ENCODE measurements around the gene ZG16. TPM values are rescaled to one million over a fixed set of nuclear protein-coding genes. Genes with fewer than 3 reads are reported as not detected.

ZG16 gene
- polyA plus RNA-seq, 1 donor from 2014 or later = not detected

DNA sequence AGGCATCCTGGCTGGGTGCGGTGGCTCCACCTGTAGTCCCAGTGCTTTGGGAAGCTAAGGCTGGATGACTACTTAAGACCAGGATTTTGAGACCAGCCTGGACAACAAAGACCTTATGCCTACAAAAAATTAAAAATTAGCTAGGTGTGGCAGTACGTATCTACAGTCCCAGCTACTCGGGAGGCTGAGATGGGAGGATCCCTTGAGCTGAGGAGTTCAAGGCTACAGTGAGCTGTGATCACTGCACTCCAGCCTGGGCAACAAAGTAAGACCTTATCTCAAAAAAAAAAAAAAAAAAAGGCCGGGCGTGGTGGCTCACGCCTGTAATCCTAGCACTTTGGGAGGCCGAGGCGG, 48.3 kb downstream of the ZG16 start:
- no peaks in the 10 kb centered on the region for H4K20me1 ChIP-seq (ENCODE audit: insufficient read depth)

DNA sequence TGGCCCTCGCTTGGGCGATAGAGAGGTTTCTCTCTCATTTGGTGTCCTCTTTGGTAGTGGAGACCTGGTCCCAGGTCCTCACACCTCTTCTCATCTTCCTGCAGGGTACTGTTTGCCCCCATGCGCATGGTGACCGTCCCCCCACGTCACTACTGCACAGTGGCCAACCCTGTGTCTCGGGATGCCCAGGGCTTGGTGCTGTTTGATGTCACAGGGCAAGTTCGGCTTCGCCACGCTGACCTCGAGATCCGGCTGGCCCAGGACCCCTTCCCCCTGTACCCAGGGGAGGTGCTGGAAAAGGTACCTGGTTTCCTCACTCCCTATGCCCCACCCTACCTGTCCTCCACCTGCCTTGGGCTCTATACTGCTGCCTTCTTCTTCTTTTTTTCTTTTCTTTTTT, 52.7 kb downstream of the ZG16 start:
- Histone ChIP-seq H3K79me2 (replicated peaks; ENCODE audit: insufficient read depth, low read length) (no peaks in the 10 kb centered on the region), H3F3A (ENCODE audit: insufficient read depth, low read length, poor library complexity, severe bottlenecking) (no peaks in the 10 kb centered on the region), H4K20me1 (ENCODE audit: insufficient read depth) (no peaks in the 10 kb centered on the region)

More for the DNA sequence above, 48.3 kb downstream of the ZG16 start:
- H3K27ac ChIP-seq (ENCODE audit: low read length) = no peak overlapping the region
- no peaks in the 10 kb centered on the region for H3K79me2 ChIP-seq (replicated peaks; ENCODE audit: insufficient read depth, low read length)
- TF ChIP-seq TAF1 (IDR thresholded peaks at IDR 0.05; ENCODE audit: low read depth) = no peak
- no peak for TF ChIP-seq MXI1 (conservative IDR thresholded peaks at IDR 0.05; ENCODE audit: poor library complexity, severe bottlenecking)
- TF ChIP-seq, protein P1, sequence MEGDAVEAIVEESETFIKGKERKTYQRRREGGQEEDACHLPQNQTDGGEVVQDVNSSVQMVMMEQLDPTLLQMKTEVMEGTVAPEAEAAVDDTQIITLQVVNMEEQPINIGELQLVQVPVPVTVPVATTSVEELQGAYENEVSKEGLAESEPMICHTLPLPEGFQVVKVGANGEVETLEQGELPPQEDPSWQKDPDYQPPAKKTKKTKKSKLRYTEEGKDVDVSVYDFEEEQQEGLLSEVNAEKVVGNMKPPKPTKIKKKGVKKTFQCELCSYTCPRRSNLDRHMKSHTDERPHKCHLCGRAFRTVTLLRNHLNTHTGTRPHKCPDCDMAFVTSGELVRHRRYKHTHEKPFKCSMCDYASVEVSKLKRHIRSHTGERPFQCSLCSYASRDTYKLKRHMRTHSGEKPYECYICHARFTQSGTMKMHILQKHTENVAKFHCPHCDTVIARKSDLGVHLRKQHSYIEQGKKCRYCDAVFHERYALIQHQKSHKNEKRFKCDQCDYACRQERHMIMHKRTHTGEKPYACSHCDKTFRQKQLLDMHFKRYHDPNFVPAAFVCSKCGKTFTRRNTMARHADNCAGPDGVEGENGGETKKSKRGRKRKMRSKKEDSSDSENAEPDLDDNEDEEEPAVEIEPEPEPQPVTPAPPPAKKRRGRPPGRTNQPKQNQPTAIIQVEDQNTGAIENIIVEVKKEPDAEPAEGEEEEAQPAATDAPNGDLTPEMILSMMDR (IDR thresholded peaks at IDR 0.05; ENCODE audit: poor library complexity, severe bottlenecking) = no peak
- no peak for TF ChIP-seq POLR2AphosphoS5 (IDR thresholded peaks at IDR 0.05)
- H3K9me2 ChIP-seq (ENCODE audit: insufficient read depth, low read length) = no peaks in the 10 kb centered on the region
- no peak overlapping the region for H2AFZ ChIP-seq (ENCODE audit: low read depth, low read length)
- H3K4me3 ChIP-seq (ENCODE audit: low read length) = no peak overlapping the region
- no peaks in the 10 kb centered on the region for H3K36me3 ChIP-seq (ENCODE audit: insufficient read depth, low read length)
- H3K9ac ChIP-seq (ENCODE audit: low read length) = no peak overlapping the region
- no peak overlapping the region for H3K4me2 ChIP-seq (ENCODE audit: low read length)
- H3F3A ChIP-seq (ENCODE audit: insufficient read depth, low read length, poor library complexity, severe bottlenecking) = no peaks in the 10 kb centered on the region
- no peaks in the 10 kb centered on the region for H3K9me3 ChIP-seq (ENCODE audit: low read length)
- no peaks in the 10 kb centered on the region for H3K27me3 ChIP-seq (ENCODE audit: insufficient read depth, low read depth, low read length)

DNA sequence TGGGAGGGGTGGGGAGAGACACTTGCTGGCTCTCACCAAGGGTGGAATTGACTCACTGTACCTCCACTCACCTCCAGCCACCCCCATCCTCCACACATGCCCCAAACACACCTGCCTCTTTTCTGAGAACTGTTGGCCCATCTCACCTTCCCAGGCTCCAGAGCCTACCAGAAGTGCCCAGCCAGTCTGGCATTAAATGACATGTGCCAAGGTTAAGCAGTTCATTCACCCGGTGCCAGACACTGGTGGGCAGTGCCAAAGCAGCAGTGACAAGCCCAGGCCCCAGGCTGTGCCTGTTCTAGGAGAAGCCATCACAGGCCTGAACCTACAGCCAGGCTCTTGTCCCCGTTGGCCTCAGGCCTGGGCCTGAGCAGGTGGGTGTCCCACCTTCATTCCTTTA, 53.4 kb downstream of the ZG16 start:
- H3K9ac ChIP-seq (ENCODE audit: low read length) = no peak overlapping the region
- no peaks in the 10 kb centered on the region for H3K9me3 ChIP-seq (ENCODE audit: low read length)
- H3K4me2 ChIP-seq (ENCODE audit: low read length) = no peak overlapping the region
- H3K4me3 ChIP-seq (ENCODE audit: low read length) = no peak overlapping the region
- no peak overlapping the region for H3K27ac ChIP-seq (ENCODE audit: low read length)
- H3K79me2 ChIP-seq (replicated peaks; ENCODE audit: insufficient read depth, low read length) = no peaks in the 10 kb centered on the region
- TF ChIP-seq SMC3 (conservative IDR thresholded peaks at IDR 0.05; ENCODE audit: poor library complexity) (no peak), RAD21 (conservative IDR thresholded peaks at IDR 0.05) (no peak), EZH2 (IDR thresholded peaks at IDR 0.05; ENCODE audit: borderline replicate concordance, insufficient read depth, low read length, poor library complexity, severe bottlenecking) (no peak), TAF1 (IDR thresholded peaks at IDR 0.05; ENCODE audit: low read depth) (no peak)
- TF ChIP-seq, protein P1 (IDR thresholded peaks at IDR 0.05; ENCODE audit: poor library complexity, severe bottlenecking) = no peak
- TF ChIP-seq, protein P2, sequence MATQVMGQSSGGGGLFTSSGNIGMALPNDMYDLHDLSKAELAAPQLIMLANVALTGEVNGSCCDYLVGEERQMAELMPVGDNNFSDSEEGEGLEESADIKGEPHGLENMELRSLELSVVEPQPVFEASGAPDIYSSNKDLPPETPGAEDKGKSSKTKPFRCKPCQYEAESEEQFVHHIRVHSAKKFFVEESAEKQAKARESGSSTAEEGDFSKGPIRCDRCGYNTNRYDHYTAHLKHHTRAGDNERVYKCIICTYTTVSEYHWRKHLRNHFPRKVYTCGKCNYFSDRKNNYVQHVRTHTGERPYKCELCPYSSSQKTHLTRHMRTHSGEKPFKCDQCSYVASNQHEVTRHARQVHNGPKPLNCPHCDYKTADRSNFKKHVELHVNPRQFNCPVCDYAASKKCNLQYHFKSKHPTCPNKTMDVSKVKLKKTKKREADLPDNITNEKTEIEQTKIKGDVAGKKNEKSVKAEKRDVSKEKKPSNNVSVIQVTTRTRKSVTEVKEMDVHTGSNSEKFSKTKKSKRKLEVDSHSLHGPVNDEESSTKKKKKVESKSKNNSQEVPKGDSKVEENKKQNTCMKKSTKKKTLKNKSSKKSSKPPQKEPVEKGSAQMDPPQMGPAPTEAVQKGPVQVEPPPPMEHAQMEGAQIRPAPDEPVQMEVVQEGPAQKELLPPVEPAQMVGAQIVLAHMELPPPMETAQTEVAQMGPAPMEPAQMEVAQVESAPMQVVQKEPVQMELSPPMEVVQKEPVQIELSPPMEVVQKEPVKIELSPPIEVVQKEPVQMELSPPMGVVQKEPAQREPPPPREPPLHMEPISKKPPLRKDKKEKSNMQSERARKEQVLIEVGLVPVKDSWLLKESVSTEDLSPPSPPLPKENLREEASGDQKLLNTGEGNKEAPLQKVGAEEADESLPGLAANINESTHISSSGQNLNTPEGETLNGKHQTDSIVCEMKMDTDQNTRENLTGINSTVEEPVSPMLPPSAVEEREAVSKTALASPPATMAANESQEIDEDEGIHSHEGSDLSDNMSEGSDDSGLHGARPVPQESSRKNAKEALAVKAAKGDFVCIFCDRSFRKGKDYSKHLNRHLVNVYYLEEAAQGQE (IDR thresholded peaks at IDR 0.05; ENCODE audit: borderline replicate concordance) = no peak
- H4K20me1 ChIP-seq (ENCODE audit: insufficient read depth) = no peaks in the 10 kb centered on the region
- no peaks in the 10 kb centered on the region for H3K9me2 ChIP-seq (ENCODE audit: insufficient read depth, low read length)
- H3K36me3 ChIP-seq (ENCODE audit: insufficient read depth, low read length) = no peaks in the 10 kb centered on the region
- no peaks in the 10 kb centered on the region for H3F3A ChIP-seq (ENCODE audit: insufficient read depth, low read length, poor library complexity, severe bottlenecking)
- no peak overlapping the region for H2AFZ ChIP-seq (ENCODE audit: low read depth, low read length)
- no peaks in the 10 kb centered on the region for H3K27me3 ChIP-seq (ENCODE audit: insufficient read depth, low read depth, low read length)

More for the DNA sequence above, 52.7 kb downstream of the ZG16 start:
- H3K4me2 ChIP-seq (ENCODE audit: low read length) = no peak overlapping the region
- H3K27me3 ChIP-seq (ENCODE audit: insufficient read depth, low read depth, low read length) = no peaks in the 10 kb centered on the region
- no peak overlapping the region for H2AFZ ChIP-seq (ENCODE audit: low read depth, low read length)
- H3K27ac ChIP-seq (ENCODE audit: low read length) = no peak overlapping the region
- H3K36me3 ChIP-seq (ENCODE audit: insufficient read depth, low read length) = no peaks in the 10 kb centered on the region
- no peaks in the 10 kb centered on the region for H3K9me3 ChIP-seq (ENCODE audit: low read length)
- no peak overlapping the region for H3K9ac ChIP-seq (ENCODE audit: low read length)
- H3K4me3 ChIP-seq (ENCODE audit: low read length) = no peak overlapping the region
- no peaks in the 10 kb centered on the region for H3K9me2 ChIP-seq (ENCODE audit: insufficient read depth, low read length)
- TF ChIP-seq TAF1 (IDR thresholded peaks at IDR 0.05; ENCODE audit: low read depth) (no peak), SMC3 (conservative IDR thresholded peaks at IDR 0.05; ENCODE audit: poor library complexity) (no peak), POLR2AphosphoS5 (IDR thresholded peaks at IDR 0.05) (no peak)
